ENCODE results near the gene CXCL14. TPM values are rescaled to one million over a fixed set of nuclear protein-coding genes. Genes with fewer than 3 reads are reported as not detected.

The CXCL14 gene
- total RNA-seq, 1 donor from 2014 or later: 45.3 TPM

DNA sequence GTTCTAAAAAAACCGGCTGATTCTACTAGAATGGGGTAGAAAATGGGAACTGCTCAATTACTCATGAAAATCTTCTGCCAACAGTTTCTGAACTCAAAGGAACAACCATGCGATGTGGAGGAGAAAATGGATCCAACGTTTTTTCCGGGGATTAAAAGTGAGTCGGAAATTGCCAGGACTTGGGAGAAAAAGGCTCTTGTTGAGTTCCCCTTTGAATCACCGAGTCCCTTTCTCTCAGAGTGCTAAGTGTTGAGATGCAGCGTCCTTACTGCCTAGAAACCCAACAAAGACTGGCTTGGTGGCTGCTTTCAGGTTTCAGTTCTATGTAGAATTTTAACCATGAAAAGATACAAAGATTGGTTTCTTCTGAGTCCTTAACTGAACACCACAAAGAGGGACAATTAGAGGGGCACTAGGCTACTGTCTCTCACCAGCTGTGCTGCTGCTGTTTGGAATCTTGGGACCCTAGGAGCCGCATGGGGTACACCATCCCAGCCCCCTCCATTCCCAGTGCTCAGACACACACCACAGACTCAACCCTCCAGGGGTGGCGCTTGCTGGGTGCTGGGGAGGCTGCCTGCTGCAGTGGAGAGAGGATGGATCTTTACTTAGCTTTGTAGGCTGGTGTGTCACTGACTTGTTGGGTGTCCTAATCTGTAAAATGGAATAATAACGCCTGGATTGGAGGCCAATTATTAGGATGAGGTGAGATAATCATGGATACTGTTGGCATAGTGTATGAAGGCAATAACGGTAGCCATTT lies 21.5 kb downstream of the CXCL14 start:
- peaks cover 4% of the 10 kb centered on the region for H3K27me3 ChIP-seq
- DNase-seq (ENCODE audit: low spot score in 2 of 2): no peak
- no peak overlapping the region for H3K4me3 ChIP-seq
- intact Hi-C loops (cut with DNase I): no loop called here
- no peaks in the 10 kb centered on the region for H3K36me3 ChIP-seq
- no peaks in the 10 kb centered on the region for H3K4me1 ChIP-seq
- H3K9me3 ChIP-seq: no peaks in the 10 kb centered on the region
- no peak overlapping the region for H3K27ac ChIP-seq
- TF ChIP-seq, protein P1, sequence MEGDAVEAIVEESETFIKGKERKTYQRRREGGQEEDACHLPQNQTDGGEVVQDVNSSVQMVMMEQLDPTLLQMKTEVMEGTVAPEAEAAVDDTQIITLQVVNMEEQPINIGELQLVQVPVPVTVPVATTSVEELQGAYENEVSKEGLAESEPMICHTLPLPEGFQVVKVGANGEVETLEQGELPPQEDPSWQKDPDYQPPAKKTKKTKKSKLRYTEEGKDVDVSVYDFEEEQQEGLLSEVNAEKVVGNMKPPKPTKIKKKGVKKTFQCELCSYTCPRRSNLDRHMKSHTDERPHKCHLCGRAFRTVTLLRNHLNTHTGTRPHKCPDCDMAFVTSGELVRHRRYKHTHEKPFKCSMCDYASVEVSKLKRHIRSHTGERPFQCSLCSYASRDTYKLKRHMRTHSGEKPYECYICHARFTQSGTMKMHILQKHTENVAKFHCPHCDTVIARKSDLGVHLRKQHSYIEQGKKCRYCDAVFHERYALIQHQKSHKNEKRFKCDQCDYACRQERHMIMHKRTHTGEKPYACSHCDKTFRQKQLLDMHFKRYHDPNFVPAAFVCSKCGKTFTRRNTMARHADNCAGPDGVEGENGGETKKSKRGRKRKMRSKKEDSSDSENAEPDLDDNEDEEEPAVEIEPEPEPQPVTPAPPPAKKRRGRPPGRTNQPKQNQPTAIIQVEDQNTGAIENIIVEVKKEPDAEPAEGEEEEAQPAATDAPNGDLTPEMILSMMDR (IDR thresholded peaks at IDR 0.05): no peak

DNA sequence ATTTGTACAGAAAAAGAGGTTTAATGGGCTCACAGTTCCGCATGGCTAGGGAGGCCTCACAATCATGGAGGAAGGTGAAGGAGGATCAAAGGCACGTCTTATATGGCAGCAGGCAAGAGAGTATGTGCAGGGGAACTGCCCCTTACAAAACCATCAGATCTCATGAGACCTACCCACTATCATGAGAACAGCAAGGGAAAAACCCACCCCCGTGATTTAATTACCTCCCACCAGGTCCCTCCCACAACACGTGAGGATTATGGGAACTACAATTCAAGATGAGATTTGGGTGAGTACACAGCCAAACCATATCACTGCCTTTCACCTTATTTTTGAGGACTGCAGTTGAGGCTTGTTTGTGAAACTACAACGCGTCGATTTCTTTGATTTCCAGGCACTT lies 22.2 kb downstream of the CXCL14 start:
- no peaks in the 10 kb centered on the region for H3K9me3 ChIP-seq
- H3K4me3 ChIP-seq: no peak overlapping the region
- intact Hi-C loops (cut with DNase I): no loop called here
- TF ChIP-seq, protein P1 (IDR thresholded peaks at IDR 0.05): no peak
- H3K27ac ChIP-seq: no peak overlapping the region
- no peak for DNase-seq (ENCODE audit: low spot score in 2 of 2)
- H3K27me3 ChIP-seq: peaks cover 4% of the 10 kb centered on the region
- H3K4me1 ChIP-seq: no peaks in the 10 kb centered on the region
- no peaks in the 10 kb centered on the region for H3K36me3 ChIP-seq

DNA sequence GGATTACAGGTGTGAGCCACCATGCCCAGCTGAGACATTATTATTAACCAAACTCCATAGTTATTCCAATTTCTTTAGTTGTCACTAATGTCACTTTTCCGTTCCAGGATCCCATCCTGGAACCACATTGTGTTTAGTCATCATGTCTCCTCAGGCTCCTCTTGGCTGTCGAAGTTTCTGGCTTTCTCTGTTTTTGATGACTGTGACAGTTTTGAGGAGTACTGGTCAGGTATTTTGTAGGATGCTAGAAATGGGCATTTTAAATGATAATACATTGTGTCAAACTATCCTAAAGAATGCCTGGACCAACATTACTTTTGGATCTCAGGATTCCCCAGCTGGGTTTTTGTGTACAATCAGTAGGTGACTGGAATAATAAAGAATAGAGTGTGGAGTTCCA lies 23.3 kb downstream of the CXCL14 start:
- Histone ChIP-seq H3K9me3 (no peaks in the 10 kb centered on the region), H3K27me3 (peaks cover 4% of the 10 kb centered on the region), H3K36me3 (no peaks in the 10 kb centered on the region), H3K4me3 (no peak overlapping the region), H3K27ac (no peak overlapping the region), H3K4me1 (no peaks in the 10 kb centered on the region)
- TF ChIP-seq, protein P1 (IDR thresholded peaks at IDR 0.05): no peak
- intact Hi-C loops (cut with DNase I): no loop called here
- no peak for DNase-seq (ENCODE audit: low spot score in 2 of 2)

DNA sequence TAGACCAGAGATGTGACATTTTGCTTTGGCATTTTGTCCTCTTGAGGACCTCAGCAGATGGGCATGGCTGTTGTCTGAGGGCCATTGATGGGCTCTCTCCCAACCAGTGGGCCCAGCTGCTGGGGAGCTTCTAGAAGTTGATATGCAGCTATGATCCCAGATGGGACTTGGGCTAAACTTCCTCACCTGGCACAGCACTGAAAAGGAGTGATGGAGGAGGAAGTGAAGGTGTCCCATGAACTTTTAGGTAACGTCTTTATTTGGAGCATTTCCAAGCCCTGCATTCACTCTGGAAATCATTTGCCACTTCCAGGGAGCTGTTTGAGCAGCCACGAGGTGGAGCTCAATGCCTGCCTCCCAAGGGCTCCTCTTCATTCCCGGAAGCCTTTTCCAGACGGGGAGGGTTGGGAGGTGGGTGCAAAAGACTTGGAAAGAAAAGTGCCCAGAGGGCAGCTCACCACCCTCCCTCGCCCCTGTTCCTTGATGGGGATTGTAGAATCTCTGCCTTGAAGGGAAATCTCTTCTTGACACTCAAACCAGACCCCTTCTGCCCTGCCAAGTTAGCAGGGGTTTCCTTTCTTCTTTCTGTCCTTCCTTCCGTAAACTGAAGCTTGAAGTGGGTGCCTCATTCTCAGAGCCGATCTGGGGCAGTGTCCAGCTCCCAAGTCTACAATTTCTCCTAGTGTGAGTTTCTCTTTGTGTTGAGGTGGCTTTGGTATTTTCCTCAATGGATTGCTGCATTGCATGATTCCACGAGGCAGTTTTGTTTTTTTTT lies 24.9 kb downstream of the CXCL14 start:
- Histone ChIP-seq H3K4me3 (no peak overlapping the region), H3K27ac (no peak overlapping the region), H3K27me3 (peaks cover 4% of the 10 kb centered on the region), H3K9me3 (no peaks in the 10 kb centered on the region), H3K36me3 (no peaks in the 10 kb centered on the region), H3K4me1 (no peaks in the 10 kb centered on the region)
- no peak for DNase-seq (ENCODE audit: low spot score in 2 of 2)
- intact Hi-C loops (cut with DNase I): no loop called here
- TF ChIP-seq, protein P1 (IDR thresholded peaks at IDR 0.05): no peak

DNA sequence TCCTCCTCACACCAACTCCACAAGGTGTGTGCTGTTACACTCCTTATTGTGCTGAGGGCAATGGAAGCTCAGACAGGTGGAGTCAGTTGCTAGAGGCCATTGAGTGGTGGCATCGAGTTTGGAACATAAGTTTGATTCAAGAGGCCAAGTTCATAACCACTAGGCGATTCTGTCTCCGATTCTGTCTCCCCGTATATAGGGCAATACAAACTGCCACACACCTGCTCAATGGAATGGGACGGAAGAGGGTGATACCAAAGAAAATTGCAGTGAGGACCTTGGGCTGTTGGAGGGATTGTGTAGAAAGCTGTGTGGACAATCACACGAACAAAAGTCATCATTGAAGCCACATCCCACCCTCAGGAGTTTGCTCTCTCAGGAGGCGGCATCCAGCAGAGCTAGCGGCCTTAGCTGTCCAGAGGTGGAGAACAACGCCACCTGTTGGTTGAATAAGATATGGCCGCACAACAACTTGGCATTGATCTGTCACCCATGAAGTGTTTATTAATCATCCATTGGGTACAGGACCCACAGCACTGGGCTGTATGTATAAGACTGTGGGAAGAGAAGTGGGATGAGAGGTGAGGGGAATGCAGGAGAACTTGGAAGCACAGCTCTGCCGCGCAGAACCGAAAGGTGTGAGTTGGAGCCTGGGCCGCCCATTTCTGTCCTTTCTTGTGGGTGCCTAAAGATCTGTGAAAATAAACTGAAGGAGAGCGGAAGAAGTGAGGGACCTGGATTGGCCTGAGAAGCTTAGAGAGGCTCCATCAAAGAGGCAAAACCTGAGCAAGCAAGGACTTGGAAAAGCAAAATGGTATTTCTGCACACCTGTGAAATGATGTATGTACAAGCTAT lies 27.0 kb downstream of the CXCL14 start:
- intact Hi-C loops (cut with DNase I): loop anchor here (1.0 kb wide), 1 partner anchor 86 kb away; no protein-coding TSS in a partner anchor
- no peak overlapping the region for H3K27ac ChIP-seq
- no peak overlapping the region for H3K4me3 ChIP-seq
- H3K4me1 ChIP-seq: no peaks in the 10 kb centered on the region
- H3K27me3 ChIP-seq: peaks cover 4% of the 10 kb centered on the region
- H3K36me3 ChIP-seq: no peaks in the 10 kb centered on the region
- DNase-seq (ENCODE audit: low spot score in 2 of 2): peak in 1 of 2 donors; percentile 82
- no peaks in the 10 kb centered on the region for H3K9me3 ChIP-seq
- TF ChIP-seq, protein P1 (IDR thresholded peaks at IDR 0.05): peak; percentile 73 to 90 (median 75)
